NCI-H2171 (cell line): ENCODE measurements around the gene AMOTL1.

Source experiments
- DNase-seq: peaks from one replicate; lab custom pipeline; 2025; lab: John Stamatoyannopoulos, UW

Gene AMOTL1

DNA sequence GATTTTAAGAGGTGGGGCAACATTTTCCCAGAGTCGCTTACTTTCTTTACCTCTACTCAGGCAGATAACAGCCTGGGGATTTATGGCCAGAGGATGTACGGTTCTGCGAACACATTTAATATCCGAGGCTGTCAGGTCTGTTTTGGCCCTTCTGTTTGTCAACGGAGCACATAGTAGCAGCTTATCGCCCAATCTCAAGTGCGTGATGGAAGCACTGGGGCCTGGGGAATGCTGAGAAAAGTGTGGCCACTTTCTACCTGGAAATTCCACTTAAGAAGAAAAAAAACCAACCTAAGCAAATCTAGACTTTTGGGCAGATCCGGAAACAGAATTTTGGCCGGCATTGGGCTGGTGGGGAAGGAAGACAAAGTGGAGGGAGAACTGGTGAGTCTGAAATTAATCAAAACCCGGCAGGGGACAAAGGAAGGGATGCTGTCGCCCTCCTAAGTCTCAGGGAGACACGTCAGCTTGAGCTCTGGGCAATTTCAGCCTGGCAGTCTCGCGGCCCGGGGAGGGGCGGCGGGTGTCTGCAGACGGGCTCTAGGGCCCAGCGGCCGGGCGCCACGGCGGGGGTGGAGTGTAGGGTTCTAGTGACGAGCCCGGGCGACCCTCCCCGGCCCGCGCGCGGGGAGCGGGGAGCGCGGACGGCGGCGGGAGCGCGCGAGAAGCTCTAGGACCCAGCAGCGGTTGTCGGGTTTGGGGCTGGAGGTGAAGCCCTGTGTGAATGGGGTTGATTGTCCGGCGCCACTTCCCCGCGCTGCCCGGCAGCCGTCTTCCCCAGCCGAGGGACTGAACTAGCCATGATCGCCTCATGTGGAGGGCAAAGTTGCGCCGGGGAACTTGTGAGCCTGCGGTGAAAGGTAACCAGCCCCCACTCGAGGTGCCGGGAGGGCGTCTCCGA is at the start of gene AMOTL1:
Gene AMOTL1, plus strand, starts transcription at position 656 of the 901 bp plus-strand sequence. Its CDS starts 156 bp downstream, at position 812.
- DNase-seq, result no peak

DNA sequence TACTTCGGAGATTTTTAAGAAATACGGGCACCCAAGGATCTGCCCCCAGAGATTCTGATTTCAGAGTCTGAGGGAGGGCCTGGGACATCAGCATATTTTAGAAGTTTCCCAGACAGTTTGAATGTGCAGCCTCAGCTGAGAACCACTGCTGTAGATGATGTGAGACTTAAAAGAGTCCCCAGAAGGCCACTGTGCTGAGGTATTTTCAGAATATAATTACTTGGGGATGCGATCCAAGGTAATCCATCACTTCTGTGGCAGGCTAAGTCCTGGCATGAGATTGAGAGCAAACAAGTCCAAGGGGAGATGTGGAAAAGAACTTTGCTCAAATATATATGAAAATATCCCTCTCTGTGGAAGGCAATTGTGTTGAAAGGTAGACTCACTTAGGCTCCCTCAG is 48.3 kb upstream of the AMOTL1 start:
- DNase-seq, result no peak

DNA sequence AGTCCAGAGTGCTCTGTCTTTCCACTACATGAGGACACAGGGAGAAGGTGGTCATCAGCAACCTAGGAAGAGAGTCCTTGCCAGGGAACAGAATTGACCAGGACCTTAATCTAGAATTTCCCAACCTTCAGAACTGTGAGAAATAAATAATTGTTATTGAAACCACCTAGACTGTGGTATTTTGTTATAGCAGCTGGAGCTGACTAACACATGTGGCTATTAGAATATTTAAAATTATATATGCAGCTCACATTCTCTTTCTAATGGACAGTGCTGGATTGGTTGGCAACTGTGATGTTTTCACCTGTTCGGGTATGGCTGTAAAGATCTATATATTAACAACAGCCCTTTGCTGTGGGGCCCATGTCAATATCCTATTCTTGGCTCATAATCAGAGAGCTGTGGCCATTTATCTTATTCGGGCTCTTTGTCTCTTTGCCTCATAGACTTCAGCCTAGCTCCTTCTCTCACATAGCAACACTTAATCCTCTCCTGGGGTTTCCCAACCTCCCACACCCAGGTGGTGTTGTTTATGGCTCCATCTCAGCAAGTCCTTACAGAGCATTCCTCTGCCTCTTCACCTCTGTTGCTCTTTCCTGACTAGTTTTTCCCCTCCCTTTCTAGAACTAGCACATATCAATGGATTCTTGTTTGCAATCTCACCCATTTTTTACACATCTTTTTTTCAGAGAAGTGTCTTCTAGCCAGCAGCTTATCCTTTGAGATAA is 46.4 kb upstream of the AMOTL1 start:
- peak; percentile 48 for DNase-seq

DNA sequence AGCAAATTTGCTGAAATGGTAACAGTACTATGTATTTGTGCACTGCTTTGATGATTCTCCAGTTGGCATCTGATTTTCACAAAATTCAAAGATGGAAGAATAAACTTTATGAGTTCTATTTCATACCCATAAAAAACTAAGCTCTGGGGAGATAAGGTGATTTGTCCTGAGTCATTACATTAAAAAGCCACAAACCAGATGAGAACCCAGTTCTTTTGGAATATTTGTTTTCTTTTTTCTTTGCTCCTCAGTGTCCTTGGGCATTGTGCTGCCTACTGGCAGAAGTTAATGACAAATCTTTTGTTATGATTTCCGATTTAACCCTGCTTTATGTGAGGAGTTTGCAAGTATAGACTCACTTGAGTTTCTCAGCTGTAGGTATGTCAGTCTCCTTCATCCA is 45.4 kb upstream of the AMOTL1 start:
- no peak for DNase-seq

- DNase-seq, result no peak
These were observed 43.1 kb upstream of the AMOTL1 start for GRCh38 chr11:94725097-94725496.

DNA sequence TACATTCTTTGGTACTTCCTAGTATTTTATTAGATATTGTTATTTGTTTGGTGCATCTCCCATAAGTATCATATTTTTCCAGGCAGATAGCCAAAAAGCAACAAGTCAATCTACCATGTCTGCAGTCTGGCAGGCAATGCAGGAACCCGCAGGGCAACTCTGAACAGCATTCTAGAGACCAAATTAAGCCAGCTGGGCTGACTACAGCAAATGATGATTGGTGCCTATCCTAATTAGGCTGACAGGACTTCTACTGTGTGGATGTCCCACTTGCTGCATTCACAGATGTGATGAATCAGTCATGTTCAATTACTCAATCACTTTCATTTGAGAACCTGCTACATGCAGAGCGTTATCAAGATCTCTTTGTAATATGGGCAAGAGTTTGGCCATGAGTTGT is 40.3 kb upstream of the AMOTL1 start:
- peak; percentile 46 for DNase-seq

DNA sequence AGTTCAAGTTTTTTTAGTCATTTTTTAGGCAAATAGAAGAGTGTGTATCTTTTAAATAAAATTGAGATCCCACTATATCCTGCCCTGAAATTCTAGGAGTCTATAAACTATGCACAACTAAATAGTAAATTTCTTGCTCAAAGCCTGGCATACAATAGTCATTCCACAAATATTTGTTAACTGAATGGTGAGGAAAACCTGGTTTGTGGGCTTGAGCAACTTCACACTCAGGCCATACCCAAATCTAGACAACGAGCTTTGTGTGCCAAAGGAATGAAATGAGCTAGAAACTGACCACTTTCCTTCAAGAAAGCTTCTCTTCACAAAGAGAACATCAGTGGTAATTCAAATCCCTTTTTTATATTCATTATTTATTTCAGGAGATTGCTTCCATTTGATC is 39.6 kb upstream of the AMOTL1 start:
- no peak for DNase-seq

- no peak for DNase-seq
These were observed 39.0 kb upstream of the AMOTL1 start for GRCh38 chr11:94728966-94729751.

- DNase-seq, result no peak
These were observed 38.0 kb upstream of the AMOTL1 start for GRCh38 chr11:94730153-94730552.

GRCh38 chr11:94731880-94732601 is 36.1 kb upstream of the AMOTL1 start:
- DNase-seq, result no peak

- no peak for DNase-seq
These were observed 35.4 kb upstream of the AMOTL1 start for GRCh38 chr11:94732617-94733281.

DNA sequence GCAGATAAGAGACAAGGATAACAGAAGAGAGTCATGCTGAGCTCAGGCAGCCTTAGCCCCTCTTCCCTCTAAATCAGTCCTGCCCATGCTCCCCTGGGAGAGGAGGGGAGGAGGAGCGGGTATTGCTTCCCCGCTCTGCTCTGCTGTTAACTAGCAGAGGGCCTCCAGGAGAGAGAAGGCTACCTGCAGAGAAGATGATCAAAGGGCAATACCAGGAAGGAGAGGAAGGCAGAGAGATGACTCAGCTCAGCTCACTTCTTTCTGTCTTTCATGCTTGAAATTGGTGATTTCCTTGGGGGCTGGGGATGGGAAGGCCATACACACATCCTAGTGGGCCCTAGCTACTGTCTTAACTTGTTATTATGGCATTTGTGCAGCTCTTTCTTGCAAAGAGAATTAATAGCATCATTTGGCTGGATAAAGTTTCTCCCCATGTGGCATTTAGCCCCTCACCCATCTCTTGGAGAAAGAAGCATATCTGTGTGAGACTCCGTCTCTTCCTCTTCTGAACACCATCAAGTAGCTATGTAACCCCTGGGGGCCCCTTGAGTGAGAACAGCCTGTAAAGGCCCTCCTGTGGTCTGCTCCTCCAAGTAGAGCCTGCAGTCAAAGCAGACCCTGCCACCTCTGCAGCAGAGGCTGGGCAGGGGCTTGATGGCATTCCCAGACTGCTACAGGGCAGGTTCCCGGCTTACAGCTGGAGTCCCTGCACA is 33.4 kb upstream of the AMOTL1 start:
- peak; percentile 45 for DNase-seq

- DNase-seq, result peak; percentile 17
These were observed 32.2 kb upstream of the AMOTL1 start for GRCh38 chr11:94735907-94736306.

DNA sequence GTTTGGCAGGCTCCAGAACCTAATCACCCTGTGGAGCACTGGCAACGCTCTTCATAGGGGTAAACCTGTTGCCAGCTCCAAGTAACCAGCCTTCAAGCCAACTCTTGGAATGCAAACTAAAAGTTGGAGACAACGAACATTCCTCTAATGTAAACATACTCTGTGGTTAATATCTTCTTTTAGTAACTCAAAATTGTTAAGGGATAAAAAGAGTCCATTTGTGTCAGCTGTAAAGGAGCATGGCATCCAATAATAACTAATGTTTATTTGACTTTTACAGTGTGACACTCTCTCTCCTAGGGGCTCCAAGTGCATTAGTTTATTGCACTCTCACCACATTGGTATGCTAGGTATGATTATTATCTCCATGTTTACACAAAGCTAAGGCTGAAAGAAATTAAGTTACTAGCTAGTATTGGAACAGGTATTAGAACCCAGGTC is 31.0 kb upstream of the AMOTL1 start:
- DNase-seq, result no peak

DNA sequence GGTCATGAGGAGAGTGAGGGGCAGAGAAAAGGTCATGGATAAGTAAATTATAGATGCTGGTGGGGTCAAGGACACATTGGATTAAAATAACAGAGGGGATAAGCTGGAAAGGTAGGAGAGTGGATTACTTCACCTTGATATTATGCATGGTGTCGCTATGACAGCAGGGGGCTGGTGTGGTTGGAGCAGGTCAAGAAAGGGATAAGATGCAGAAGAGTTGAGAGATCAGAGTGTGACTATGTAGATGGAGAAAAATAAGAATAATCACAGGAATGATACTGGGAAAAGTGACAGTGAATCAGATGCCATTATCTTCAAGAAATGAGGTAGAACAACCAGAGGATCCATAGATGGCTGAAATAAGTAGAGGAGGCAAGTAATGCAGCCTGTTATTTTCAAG is 29.4 kb upstream of the AMOTL1 start:
- DNase-seq, result no peak

- no peak for DNase-seq
These were observed 28.8 kb upstream of the AMOTL1 start for GRCh38 chr11:94739331-94739730.

- peak; percentile 89 for DNase-seq
These were observed 27.8 kb upstream of the AMOTL1 start for GRCh38 chr11:94740083-94741021.

DNA sequence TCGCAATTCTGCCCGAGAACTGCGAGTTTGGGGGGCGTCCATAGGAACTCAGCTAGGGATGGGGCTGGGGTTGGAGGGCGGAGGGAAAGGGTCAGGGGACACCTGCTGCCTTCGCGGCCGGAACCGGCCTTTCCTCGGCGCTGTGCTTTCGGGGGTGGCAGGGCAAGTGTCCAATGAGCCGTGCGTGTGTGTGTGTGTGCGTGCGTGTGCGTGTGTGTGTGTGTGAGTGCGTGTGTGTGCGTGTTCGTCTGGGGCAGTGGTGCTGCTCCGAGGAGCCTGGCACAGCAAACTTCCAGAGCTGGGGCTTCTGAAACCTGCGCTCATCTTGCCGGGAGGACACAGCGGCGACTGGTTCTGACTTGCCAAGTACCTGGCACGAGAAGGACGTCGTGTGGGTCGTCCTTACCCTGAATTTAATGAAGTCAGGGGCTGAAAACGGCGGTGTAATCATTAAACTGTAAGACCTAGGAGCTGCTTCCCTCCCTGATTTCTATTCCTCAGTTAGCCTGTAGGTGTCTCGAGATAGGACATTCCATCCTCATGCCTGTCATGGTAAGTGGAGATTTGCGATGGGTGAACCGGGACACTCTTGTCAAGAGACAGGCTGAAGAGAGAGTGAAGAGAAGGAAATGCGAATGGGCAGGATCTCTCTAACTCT is 27.0 kb upstream of the AMOTL1 start:
- DNase-seq, result peak; percentile 40

DNA sequence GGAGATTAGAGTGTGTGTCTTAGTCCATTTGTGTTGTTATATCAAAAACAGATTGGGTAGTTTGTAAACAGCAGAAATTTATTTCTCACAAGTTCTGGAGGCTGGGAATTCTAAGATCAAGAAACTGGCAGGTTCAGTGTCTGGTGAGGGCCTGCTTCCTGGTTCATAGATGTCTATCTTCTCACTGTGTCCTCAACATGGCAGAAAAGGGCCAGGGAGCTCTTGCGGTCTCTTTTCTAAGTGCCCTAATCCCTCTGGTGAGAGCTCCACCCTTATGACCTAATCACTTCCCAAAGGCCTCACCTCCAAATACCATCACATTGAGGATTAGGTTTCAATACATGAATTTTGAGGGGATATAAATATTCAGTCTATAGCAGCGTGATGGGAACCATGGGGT is 25.5 kb upstream of the AMOTL1 start:
- DNase-seq, result no peak
